ENCODE data around the gene SMTNL1. TPM values are rescaled to one million over a fixed set of nuclear protein-coding genes. Genes with fewer than 3 reads are reported as not detected.
A peak's percentile ranks its signal among the peaks of the same experiment; 100 is the strongest.

Gene SMTNL1
- not detected in 2 replicates for total RNA-seq

- no peak for DNase-seq (ENCODE audit: low read depth)
- no peak within 1 kb of the TSS for H3K4me3 ChIP-seq (ENCODE audit: low read depth, low read length)
- TF ChIP-seq CTCF (conservative IDR thresholded peaks at IDR 0.05; ENCODE audit: low read depth, low read length) = no peak
These were observed at the start of gene SMTNL1 for GRCh38 chr11:57536947-57537619. Gene SMTNL1 (plus strand): TSS chr11:57537595. CDS start chr11:57542643, 5,048 bp downstream.

- DNase-seq (ENCODE audit: low read depth) = no peak
- H3K4me3 ChIP-seq (ENCODE audit: low read depth, low read length) = no peak overlapping the region
- no peak for TF ChIP-seq CTCF (conservative IDR thresholded peaks at IDR 0.05; ENCODE audit: low read depth, low read length)
These were observed 49.3 kb upstream of the SMTNL1 start for GRCh38 chr11:57487920-57488659.

GRCh38 chr11:57490456-57491248 lies 46.7 kb upstream of the SMTNL1 start:
- no peak for TF ChIP-seq CTCF (conservative IDR thresholded peaks at IDR 0.05; ENCODE audit: low read depth, low read length)
- H3K4me3 ChIP-seq (ENCODE audit: low read depth, low read length) = no peak overlapping the region
- no peak for DNase-seq (ENCODE audit: low read depth)

- no peak overlapping the region for H3K4me3 ChIP-seq (ENCODE audit: low read depth, low read length)
- no peak for DNase-seq (ENCODE audit: low read depth)
- peak; percentile 76 for TF ChIP-seq CTCF (conservative IDR thresholded peaks at IDR 0.05; ENCODE audit: low read depth, low read length)
These were observed 45.9 kb upstream of the SMTNL1 start for GRCh38 chr11:57491371-57492061.

GRCh38 chr11:57493507-57494503 lies 43.6 kb upstream of the SMTNL1 start:
- DNase-seq (ENCODE audit: low read depth) = no peak
- no peak overlapping the region for H3K4me3 ChIP-seq (ENCODE audit: low read depth, low read length)
- peak; percentile 97 for TF ChIP-seq CTCF (conservative IDR thresholded peaks at IDR 0.05; ENCODE audit: low read depth, low read length)
